ENCODE measurements around the gene MPP4.

DNA sequence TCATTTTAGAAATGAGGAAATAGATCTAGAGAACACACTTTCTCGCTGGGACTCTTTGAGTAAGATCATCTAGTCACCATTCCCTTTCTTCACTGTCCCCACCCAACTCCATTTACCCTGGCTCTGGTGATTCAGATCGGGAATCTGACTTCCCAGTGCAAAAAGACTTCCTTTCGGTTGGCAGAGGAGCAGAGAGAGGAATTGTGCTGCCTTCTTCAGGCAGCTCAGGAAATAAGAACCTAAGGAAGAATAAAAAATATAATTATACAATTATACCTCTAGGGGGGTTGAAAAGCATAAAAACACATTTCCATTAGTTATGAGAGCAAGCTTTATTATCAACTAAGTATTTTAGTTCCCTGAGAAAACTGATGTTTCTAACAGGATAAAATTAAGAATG lies 9.3 kb upstream of the MPP4 start:
- TF ChIP-seq ZFP36 (IDR thresholded peaks at IDR 0.05; ENCODE audit: borderline replicate concordance, low read depth, low read length, partially characterized antibody) (no peak), CBFB (CRISPR knock-in tag; IDR thresholded peaks at IDR 0.05) (no peak), JDP2 (CRISPR knock-in tag; IDR thresholded peaks at IDR 0.05; ENCODE audit: borderline replicate concordance) (no peak), ZFP37 (CRISPR knock-in tag; IDR thresholded peaks at IDR 0.05; ENCODE audit: borderline replicate concordance) (no peak)
